Stomach (tissue), 4 donors: ENCODE results near the gene CD164.

Experiments used
- EP300 ChIP-seq: sonication (generic); formaldehyde crosslinking; IDR thresholded peaks from one replicate; pipeline ENCODE4 v1.6.1; 2017; ENCODE audit warnings: antibody characterized with exemption
- POLR2A ChIP-seq, 4 donors: fragments of 450-650 bp; IDR thresholded peaks; one replicate each; pipeline ENCODE4 v1.6.1; 2016; ENCODE audit warnings: antibody characterized with exemption in 4 of 4, control low read depth in 2 of 4, mild to moderate bottlenecking in 1 of 4, moderate library complexity in 1 of 4
- POLR2AphosphoS5 ChIP-seq, 3 donors: sonication (generic); formaldehyde crosslinking; IDR thresholded peaks; one replicate each; pipeline ENCODE4 v1.6.1; 2016; ENCODE audit warnings: antibody characterized with exemption in 3 of 3
- TF ChIP-seq, protein P1 (sequence below), 7 experiments: fragments of 450-650 bp in 4 of 7; fragments of 200-600 bp in 3 of 7; sonication (generic) in 3 of 7; IDR thresholded peaks; one replicate each; pipeline ENCODE4 v1.5.1; 2016 to 2019; ENCODE audit warnings: antibody characterized with exemption in 7 of 7, control low read depth in 2 of 7, mild to moderate bottlenecking in 1 of 7

DNA sequence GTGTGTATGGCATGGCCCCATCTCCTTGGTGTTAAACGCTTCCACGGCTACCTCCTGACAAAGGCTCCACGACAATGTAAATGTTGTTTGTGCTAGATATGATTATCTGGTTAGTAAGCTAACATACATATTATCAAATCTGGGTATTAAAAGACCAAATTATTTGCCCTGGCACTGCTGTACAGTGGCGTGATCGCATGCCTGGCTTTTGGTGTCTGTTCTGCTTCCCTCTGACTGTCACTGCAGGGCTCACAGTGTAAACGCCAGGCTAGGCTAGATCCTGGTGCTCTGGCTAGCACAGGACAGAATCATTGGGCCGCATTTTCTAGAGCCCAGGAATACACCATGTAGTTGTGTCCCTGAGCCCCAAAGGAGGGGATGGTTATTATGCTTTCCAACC lies 38.7 kb downstream of the CD164 start:
- TF ChIP-seq POLR2A (IDR thresholded peaks at IDR 0.05) (no peak), EP300 (no peak), POLR2AphosphoS5 (IDR thresholded peaks at IDR 0.05) (peak in 2 of 3 donors; percentile 15 to 59)
- TF ChIP-seq, protein P1, sequence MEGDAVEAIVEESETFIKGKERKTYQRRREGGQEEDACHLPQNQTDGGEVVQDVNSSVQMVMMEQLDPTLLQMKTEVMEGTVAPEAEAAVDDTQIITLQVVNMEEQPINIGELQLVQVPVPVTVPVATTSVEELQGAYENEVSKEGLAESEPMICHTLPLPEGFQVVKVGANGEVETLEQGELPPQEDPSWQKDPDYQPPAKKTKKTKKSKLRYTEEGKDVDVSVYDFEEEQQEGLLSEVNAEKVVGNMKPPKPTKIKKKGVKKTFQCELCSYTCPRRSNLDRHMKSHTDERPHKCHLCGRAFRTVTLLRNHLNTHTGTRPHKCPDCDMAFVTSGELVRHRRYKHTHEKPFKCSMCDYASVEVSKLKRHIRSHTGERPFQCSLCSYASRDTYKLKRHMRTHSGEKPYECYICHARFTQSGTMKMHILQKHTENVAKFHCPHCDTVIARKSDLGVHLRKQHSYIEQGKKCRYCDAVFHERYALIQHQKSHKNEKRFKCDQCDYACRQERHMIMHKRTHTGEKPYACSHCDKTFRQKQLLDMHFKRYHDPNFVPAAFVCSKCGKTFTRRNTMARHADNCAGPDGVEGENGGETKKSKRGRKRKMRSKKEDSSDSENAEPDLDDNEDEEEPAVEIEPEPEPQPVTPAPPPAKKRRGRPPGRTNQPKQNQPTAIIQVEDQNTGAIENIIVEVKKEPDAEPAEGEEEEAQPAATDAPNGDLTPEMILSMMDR (IDR thresholded peaks at IDR 0.05): no peak
